BE2C (cell line): ENCODE results near the gene SHF.

Source experiments
- DNase-seq: peaks from one replicate; pipeline ENCODE4 v3.0.0-alpha.2; 2020
- H3K27me3 ChIP-seq: fragments of 250-450 bp; sonication (Bioruptor Pico); 2 replicates; pipeline ENCODE4 v1.5.1; 2020; ENCODE audit warnings: mild to moderate bottlenecking
- H3K36me3 ChIP-seq: fragments of 250-450 bp; sonication (Bioruptor Pico); 2 replicates; pipeline ENCODE4 v1.5.1; 2020; ENCODE audit warnings: mild to moderate bottlenecking
- H3K4me1 ChIP-seq: fragments of 250-450 bp; sonication (Bioruptor Pico); 2 replicates; pipeline ENCODE4 v1.5.1; 2020
- H3K4me3 ChIP-seq: 2 replicates; pipeline ENCODE4 v1.5.1; 2011; ENCODE audit warnings: low read depth, low read length
- H3K9me3 ChIP-seq: fragments of 250-450 bp; sonication (Bioruptor Pico); 2 replicates; pipeline ENCODE4 v1.5.1; 2020
- CTCF ChIP-seq: IDR thresholded peaks from 2 replicates; pipeline ENCODE4 v1.5.1; 2012; ENCODE audit warnings: mild to moderate bottlenecking, low read depth, low read length

The SHF gene

GRCh38 chr15:45118131-45118588 is 69.6 kb downstream of the SHF start:
- TF ChIP-seq CTCF: peak; percentile 100
- Histone ChIP-seq H3K27me3 (peaks cover 22% of the 10 kb centered on the region), H3K36me3 (no peaks in the 10 kb centered on the region), H3K9me3 (no peaks in the 10 kb centered on the region), H3K4me1 (no peaks in the 10 kb centered on the region), H3K4me3 (no peak overlapping the region)
- DNase-seq: peak; percentile 94

- Histone ChIP-seq H3K9me3 (no peaks in the 10 kb centered on the region), H3K27me3 (peaks cover 29% of the 10 kb centered on the region), H3K36me3 (no peaks in the 10 kb centered on the region), H3K4me1 (no peaks in the 10 kb centered on the region; the same call in 1 of the 2 replicates), H3K4me3 (no peak overlapping the region)
- no peak for DNase-seq
- no peak for TF ChIP-seq CTCF
Observed at GRCh38 chr15:45117308-45118130, 70.2 kb downstream of the SHF start.
